Natural killer cell (primary cell): ENCODE data around the gene MATK. TPM values are rescaled to one million over a fixed set of nuclear protein-coding genes. Genes with fewer than 3 reads are reported as not detected.

Experiments used
- ATAC-seq, 3 donors: fragments of 150-1000 bp in 2 of 3; fragments of 200-7000 bp in 1 of 3; cut with Tn5 transposase; 1 replicate in 1 of 3; 2 replicates in 2 of 3; pipeline ENCODE4 v1.10.0; 2021; ENCODE audit warnings: mild to moderate bottlenecking in 2 of 3, moderate library complexity in 2 of 3
- DNase-seq, 2 donors: peaks; one replicate each; pipeline versions ENCODE4 v3.0.0 to v3.0.0-alpha.2; 2013 to 2021; ENCODE audit warnings: mixed read lengths in 1 of 2
- H3K27ac ChIP-seq: one replicate; pipeline ENCODE4 v1.5.1; 2013; ENCODE audit warnings: mild to moderate bottlenecking, low read length
- H3K27me3 ChIP-seq: one replicate; pipeline ENCODE4 v1.6.1; 2013; ENCODE audit warnings: low read length; ENCODE audit not compliant: control insufficient read depth, insufficient read depth
- H3K36me3 ChIP-seq: one replicate; pipeline ENCODE4 v1.6.1; 2013; ENCODE audit warnings: low read length; ENCODE audit not compliant: control insufficient read depth, insufficient read depth
- H3K4me1 ChIP-seq: one replicate; pipeline ENCODE4 v1.6.1; 2013; ENCODE audit warnings: low read length; ENCODE audit not compliant: control insufficient read depth, insufficient read depth
- H3K4me3 ChIP-seq: one replicate; pipeline ENCODE4 v1.5.1; 2013; ENCODE audit warnings: low read length
- H3K9me3 ChIP-seq: one replicate; pipeline ENCODE4 v1.6.1; 2013; ENCODE audit warnings: low read length; ENCODE audit not compliant: control insufficient read depth, insufficient read depth
- H3K27ac Mint-ChIP-seq, 2 donors: one replicate each; pipeline ENCODE4 v1.8.0; 2022; ENCODE audit warnings: mild to moderate bottlenecking in 2 of 2, mixed read lengths in 2 of 2, moderate library complexity in 1 of 2
- H3K27me3 Mint-ChIP-seq, 2 donors: one replicate each; pipeline ENCODE4 v1.8.0; 2022; ENCODE audit warnings: low read depth in 2 of 2, mixed read lengths in 2 of 2
- H3K36me3 Mint-ChIP-seq: one replicate; pipeline ENCODE4 v1.8.0; 2022; ENCODE audit warnings: mixed read lengths
- H3K4me1 Mint-ChIP-seq, 2 donors: one replicate each; pipeline ENCODE4 v1.8.0; 2022; ENCODE audit warnings: mixed read lengths in 2 of 2
- H3K4me3 Mint-ChIP-seq: one replicate; pipeline ENCODE4 v1.8.0; 2022; ENCODE audit warnings: mild to moderate bottlenecking, moderate library complexity, mixed read lengths
- H3K9me3 Mint-ChIP-seq, 2 donors: one replicate each; pipeline ENCODE4 v1.8.0; 2022; ENCODE audit warnings: mixed read lengths in 2 of 2
- WGBS: methylation state at CpG from one replicate; pipeline ENCODE4 v1.1.7; 2013; ENCODE audit warnings: missing lambda C conversion rate; ENCODE audit not compliant: insufficient coverage; 5-methylcytosine and 5-hydroxymethylcytosine counted together
- intact Hi-C: fragments of 100-400 bp; cut with micrococcal nuclease; formaldehyde crosslinking; loops from one replicate; pipeline ENCODE4 v1.14.2; 2022
- total RNA-seq, 4 donors: library from RNA; stranded (reverse); fragments of 120-200 nt in 1 of 4; gene quantifications; one replicate each; pipeline versions ENCODE4 v1.2.3 to v1.2.4, GENCODE V29; 2013 to 2022
- TF ChIP-seq, protein P1 (sequence below): fragments of 200-600 bp; IDR thresholded peaks from one replicate; pipeline ENCODE4 v1.8.0; 2022; ENCODE audit warnings: antibody characterized with exemption

The MATK gene
- total RNA-seq, 3 donors from 2014 or later (not counting 1 experiment from before 2014, with no cell fraction given) = 269 to 353 (median 317) TPM

GRCh38 chr19:3833578-3834348 lies 47.6 kb upstream of the MATK start:
- Histone ChIP-seq H3K4me1 (no peaks in the 10 kb centered on the region), H3K27me3 (no peaks in the 10 kb centered on the region), H3K9me3 (no peaks in the 10 kb centered on the region), H3K4me3 (no peak overlapping the region), H3K36me3 (no peaks in the 10 kb centered on the region), H3K27ac (no peak overlapping the region)
- no peaks in the 10 kb centered on the region for H3K36me3 Mint-ChIP-seq
- no peaks in the 10 kb centered on the region for H3K4me1 Mint-ChIP-seq
- TF ChIP-seq, protein P1, sequence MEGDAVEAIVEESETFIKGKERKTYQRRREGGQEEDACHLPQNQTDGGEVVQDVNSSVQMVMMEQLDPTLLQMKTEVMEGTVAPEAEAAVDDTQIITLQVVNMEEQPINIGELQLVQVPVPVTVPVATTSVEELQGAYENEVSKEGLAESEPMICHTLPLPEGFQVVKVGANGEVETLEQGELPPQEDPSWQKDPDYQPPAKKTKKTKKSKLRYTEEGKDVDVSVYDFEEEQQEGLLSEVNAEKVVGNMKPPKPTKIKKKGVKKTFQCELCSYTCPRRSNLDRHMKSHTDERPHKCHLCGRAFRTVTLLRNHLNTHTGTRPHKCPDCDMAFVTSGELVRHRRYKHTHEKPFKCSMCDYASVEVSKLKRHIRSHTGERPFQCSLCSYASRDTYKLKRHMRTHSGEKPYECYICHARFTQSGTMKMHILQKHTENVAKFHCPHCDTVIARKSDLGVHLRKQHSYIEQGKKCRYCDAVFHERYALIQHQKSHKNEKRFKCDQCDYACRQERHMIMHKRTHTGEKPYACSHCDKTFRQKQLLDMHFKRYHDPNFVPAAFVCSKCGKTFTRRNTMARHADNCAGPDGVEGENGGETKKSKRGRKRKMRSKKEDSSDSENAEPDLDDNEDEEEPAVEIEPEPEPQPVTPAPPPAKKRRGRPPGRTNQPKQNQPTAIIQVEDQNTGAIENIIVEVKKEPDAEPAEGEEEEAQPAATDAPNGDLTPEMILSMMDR = no peak
- ATAC-seq (no peak), DNase-seq (no peak)
- H3K9me3 Mint-ChIP-seq = no peaks in the 10 kb centered on the region
- H3K27me3 Mint-ChIP-seq = peaks cover 0 to 2% of the 10 kb centered on the region in 2 donors
- WGBS = 78% methylated on average over 32 of the region's 34 CpGs
- H3K4me3 Mint-ChIP-seq = no peak overlapping the region
- intact Hi-C loops = no loop called here
- H3K27ac Mint-ChIP-seq = no peak overlapping the region

DNA sequence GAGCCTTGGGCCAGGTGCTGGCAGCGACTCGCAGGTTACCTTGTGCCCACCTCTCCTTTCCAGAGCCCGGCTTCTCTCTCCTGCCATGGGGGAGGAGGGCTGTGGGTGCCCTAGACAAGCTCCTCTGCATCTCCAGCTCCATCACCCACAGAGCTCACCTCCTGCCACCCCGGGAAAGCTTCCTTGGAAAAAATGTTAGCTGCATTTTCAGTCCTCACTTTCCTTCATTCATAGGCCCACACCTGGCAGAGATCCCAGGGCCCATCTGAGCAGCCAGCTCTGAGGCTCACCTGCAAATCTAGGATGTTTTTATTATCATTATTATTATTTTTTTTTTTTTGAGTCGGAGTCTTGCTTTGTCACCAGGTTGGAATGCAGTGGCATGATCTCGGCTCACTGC lies 45.8 kb upstream of the MATK start:
- no peaks in the 10 kb centered on the region for H3K9me3 ChIP-seq
- intact Hi-C loops = no loop called here
- H3K36me3 ChIP-seq = no peaks in the 10 kb centered on the region
- no peaks in the 10 kb centered on the region for H3K27me3 ChIP-seq
- Mint-ChIP-seq H3K27me3 (no peaks in the 10 kb centered on the region), H3K4me3 (no peak overlapping the region), H3K9me3 (no peaks in the 10 kb centered on the region), H3K36me3 (no peaks in the 10 kb centered on the region), H3K4me1 (no peaks in the 10 kb centered on the region), H3K27ac (no peak overlapping the region)
- TF ChIP-seq, protein P1 = no peak
- DNase-seq (no peak), ATAC-seq (no peak)
- no peak overlapping the region for H3K4me3 ChIP-seq
- 100% methylated on average over 4 of the region's 6 CpGs for WGBS
- peaks cover 4% of the 10 kb centered on the region for H3K4me1 ChIP-seq
- no peak overlapping the region for H3K27ac ChIP-seq

DNA sequence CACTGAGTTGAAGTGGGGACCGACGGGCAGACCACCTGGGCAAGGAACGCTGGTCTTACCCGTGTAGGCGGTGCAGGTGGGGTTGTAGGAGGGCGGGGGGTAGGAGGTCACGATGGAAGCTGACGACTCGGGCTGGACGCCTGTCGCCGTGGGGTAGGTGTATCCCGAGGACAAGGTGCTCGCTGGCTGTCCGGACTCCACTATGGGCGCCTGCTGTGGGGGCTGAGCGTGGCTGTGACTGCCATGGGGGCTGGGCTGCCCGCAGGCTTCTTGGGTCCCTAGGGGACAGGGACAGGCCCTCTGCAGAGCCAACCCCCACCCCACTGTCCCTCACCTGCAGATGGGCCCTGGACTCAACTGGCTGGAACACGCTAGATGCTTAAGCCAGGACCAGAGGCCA lies 45.4 kb upstream of the MATK start:
- WGBS = 78% methylated on average over 19 of the region's 19 CpGs
- no peak for DNase-seq
- H3K27me3 Mint-ChIP-seq = no peaks in the 10 kb centered on the region
- TF ChIP-seq, protein P1 = no peak
- Histone ChIP-seq H3K36me3 (no peaks in the 10 kb centered on the region), H3K27ac (no peak overlapping the region), H3K9me3 (no peaks in the 10 kb centered on the region), H3K4me1 (peaks cover 4% of the 10 kb centered on the region), H3K27me3 (no peaks in the 10 kb centered on the region), H3K4me3 (no peak overlapping the region)
- no peak overlapping the region for H3K4me3 Mint-ChIP-seq
- H3K27ac Mint-ChIP-seq = no peak overlapping the region
- H3K36me3 Mint-ChIP-seq = no peaks in the 10 kb centered on the region
- intact Hi-C loops = no loop called here
- no peaks in the 10 kb centered on the region for H3K9me3 Mint-ChIP-seq
- ATAC-seq = no peak
- no peaks in the 10 kb centered on the region for H3K4me1 Mint-ChIP-seq
